GM23338 (cell line): ENCODE measurements around the gene GRIA2. TPM values are rescaled to one million over a fixed set of nuclear protein-coding genes. Genes with fewer than 3 reads are reported as not detected.
"Not testable (repeated sequence)": the region's sequence is repeated elsewhere in the genome, so short reads cannot be mapped to it uniquely, and the experiment has no call there.

Experiments
- ATAC-seq: fragments of 200-7000 bp; cut with Tn5 transposase; 3 replicates; pipeline ENCODE4 v1.9.1; 2020
- DNase-seq: peaks from one replicate; pipeline ENCODE4 v3.0.0-alpha.2; 2015; ENCODE audit warnings: low spot score
- H2AFZ ChIP-seq: fragments of 200-600 bp; sonication (generic); 2 replicates; pipeline ENCODE4 v1.8.0; 2016; ENCODE audit warnings: antibody characterized with exemption, mild to moderate bottlenecking, moderate library complexity
- H3F3A ChIP-seq: fragments of 200-600 bp; sonication (generic); replicated peaks from 2 replicates; pipeline ENCODE4 v1.8.0; 2017; ENCODE audit warnings: antibody characterized with exemption, mixed run types, low read depth
- H3K27ac ChIP-seq: fragments of 200-600 bp; sonication (generic); 2 replicates; pipeline ENCODE4 v1.6.1; 2016; ENCODE audit warnings: low read depth
- H3K27me3 ChIP-seq: fragments of 200-600 bp; sonication (generic); 2 replicates; pipeline ENCODE4 v1.8.0; 2016; ENCODE audit warnings: mild to moderate bottlenecking, mixed run types, moderate library complexity; ENCODE audit not compliant: insufficient read depth
- H3K36me3 ChIP-seq: fragments of 200-600 bp; sonication (generic); 2 replicates; pipeline ENCODE4 v1.8.0; 2016; ENCODE audit warnings: mild to moderate bottlenecking; ENCODE audit not compliant: insufficient read depth
- H3K4me1 ChIP-seq: fragments of 200-600 bp; sonication (generic); 2 replicates; pipeline ENCODE4 v1.8.0; 2016; ENCODE audit warnings: mild to moderate bottlenecking, moderate library complexity; ENCODE audit not compliant: insufficient read depth
- H3K4me2 ChIP-seq: fragments of 200-600 bp; sonication (generic); 2 replicates; pipeline ENCODE4 v1.7.1; 2017; ENCODE audit warnings: mixed run types
- H3K4me3 ChIP-seq: fragments of 200-600 bp; sonication (generic); 2 replicates; pipeline ENCODE4 v1.6.1; 2016; ENCODE audit warnings: mixed run types
- H3K79me2 ChIP-seq: fragments of 200-600 bp; sonication (generic); replicated peaks from 2 replicates; pipeline ENCODE4 v1.8.0; 2017; ENCODE audit warnings: mild to moderate bottlenecking; ENCODE audit not compliant: insufficient read depth
- H3K9me2 ChIP-seq: fragments of 200-600 bp; sonication (generic); 2 replicates; pipeline ENCODE4 v1.8.0; 2017; ENCODE audit not compliant: insufficient read depth
- H4K20me1 ChIP-seq: fragments of 200-600 bp; sonication (generic); replicated peaks from 2 replicates; pipeline ENCODE4 v1.8.0; 2017; ENCODE audit warnings: mild to moderate bottlenecking; ENCODE audit not compliant: insufficient read depth
- H3K27ac Mint-ChIP-seq: 2 replicates; pipeline ENCODE4 v1.8.0; 2020; ENCODE audit warnings: inconsistent platforms, mild to moderate bottlenecking, moderate library complexity, mixed read lengths
- H3K27me3 Mint-ChIP-seq: 3 replicates; pipeline ENCODE4 v1.8.0; 2022; ENCODE audit warnings: low read depth, mild to moderate bottlenecking, moderate library complexity, mixed read lengths, inconsistent platforms; ENCODE audit not compliant: insufficient read depth, poor library complexity
- H3K36me3 Mint-ChIP-seq: 3 replicates; pipeline ENCODE4 v1.8.0; 2021; ENCODE audit warnings: low read depth, mild to moderate bottlenecking, inconsistent platforms, moderate library complexity, mixed read lengths
- H3K4me1 Mint-ChIP-seq: 3 replicates; pipeline ENCODE4 v1.8.0; 2020; ENCODE audit warnings: mild to moderate bottlenecking, inconsistent platforms, mixed read lengths
- H3K4me3 Mint-ChIP-seq: 3 replicates; pipeline ENCODE4 v1.8.0; 2021; ENCODE audit warnings: moderate library complexity, mild to moderate bottlenecking, inconsistent platforms, mixed read lengths
- H3K9me3 Mint-ChIP-seq: 3 replicates; pipeline ENCODE4 v1.8.0; 2020; ENCODE audit warnings: moderate library complexity, mild to moderate bottlenecking, inconsistent platforms, mixed read lengths
- CTCF ChIP-seq, 2 experiments: fragments of 200-600 bp in 1 of 2; sonication (generic) in 1 of 2; conservative IDR thresholded peaks; 2 replicates each; pipeline versions ENCODE4 v1.5.1 to v1.6.1; 2016 to 2017; ENCODE audit warnings: antibody characterized with exemption in 2 of 2, low read depth in 2 of 2, mild to moderate bottlenecking in 2 of 2, moderate library complexity in 1 of 2
- JUNB ChIP-seq: IDR thresholded peaks from one replicate; pipeline ENCODE4 v1.6.1; 2016; ENCODE audit warnings: antibody characterized with exemption; ENCODE audit not compliant: unreplicated experiment
- REST ChIP-seq: IDR thresholded peaks from one replicate; pipeline ENCODE4 v1.6.1; 2018; ENCODE audit warnings: antibody characterized with exemption; ENCODE audit not compliant: unreplicated experiment
- STAT1 ChIP-seq: IDR thresholded peaks from one replicate; pipeline ENCODE4 v1.6.1; 2016; ENCODE audit warnings: antibody characterized with exemption; ENCODE audit not compliant: unreplicated experiment
- long read RNA-seq: library from polyadenylated mRNA; unstranded; transcript quantifications from one replicate; pipeline ENCODE4 v2.0.0, GENCODE V29; 2020; ENCODE audit not compliant: unreplicated experiment
- polyA plus RNA-seq: library from polyadenylated mRNA; unstranded; fragments of >200 nt; fragmentation: Nextera tagmentation; extraction: Ambion mirVana; gene quantifications from 2 replicates; pipeline ENCODE4 v1.2.1, GENCODE V29; 2016
- total RNA-seq: library from RNA; depleted of rRNA; stranded (reverse); fragments of >200 nt; shearing (Covaris generic); gene quantifications from 2 replicates; pipeline ENCODE4 v1.2.3, GENCODE V29; 2014; rRNA removed

Gene GRIA2
- not detected in 2 replicates for total RNA-seq
- 0.19 TPM in 1 of 2 replicates, not detected in the other for polyA plus RNA-seq
- long read RNA-seq: 0 reads

GRCh38 chr4:157220371-157220881, at the start of gene GRIA2:
Gene GRIA2 (plus strand): TSS chr4:157220728. CDS start chr4:157221043, 315 bp downstream.
- DNase-seq: peak; percentile 78
- peak; percentile 97 for TF ChIP-seq REST
- no peak for TF ChIP-seq STAT1
- H3K79me2 ChIP-seq: no peaks in the 10 kb centered on the region
- peaks cover 18% of the 10 kb centered on the region for H3K4me1 ChIP-seq
- no peaks in the 10 kb centered on the region for H3K9me2 ChIP-seq
- H3K36me3 ChIP-seq: no peaks in the 10 kb centered on the region
- Mint-ChIP-seq H3K4me1 (peaks cover 12% of the 10 kb centered on the region), H3K36me3 (no peaks in the 10 kb centered on the region), H3K4me3 (peak within 1 kb of the TSS; percentile 86), H3K9me3 (no peaks in the 10 kb centered on the region), H3K27ac (no peak within 1 kb of the TSS), H3K27me3 (peaks cover 45% of the 10 kb centered on the region)
- peak; percentile 83 for ATAC-seq
- peak within 1 kb of the TSS; percentile 88 for H3K4me2 ChIP-seq
- peaks cover 7% of the 10 kb centered on the region for H4K20me1 ChIP-seq
- H3K27ac ChIP-seq: no peak within 1 kb of the TSS
- H3K27me3 ChIP-seq: peaks cover 70% of the 10 kb centered on the region
- H3F3A ChIP-seq: no peaks in the 10 kb centered on the region
- peak within 1 kb of the TSS; percentile 100 for H2AFZ ChIP-seq
- peak within 1 kb of the TSS; percentile 77 for H3K4me3 ChIP-seq

- H3K27ac Mint-ChIP-seq: no peak overlapping the region
- H3K4me1 Mint-ChIP-seq: 0 out of 3 replicates have a peak, but pooled peaks cover 3% of the 10 kb centered on the region
- H3K27me3 Mint-ChIP-seq: no peaks in the 10 kb centered on the region
- no peak overlapping the region for H3K4me3 Mint-ChIP-seq
- ATAC-seq: no peak
- Histone ChIP-seq H2AFZ (no peak overlapping the region), H3K4me1 (no peaks in the 10 kb centered on the region), H3K27ac (no peak overlapping the region), H3K4me3 (no peak overlapping the region), H3K79me2 (no peaks in the 10 kb centered on the region), H3K36me3 (no peaks in the 10 kb centered on the region), H3F3A (no peaks in the 10 kb centered on the region), H3K9me2 (no peaks in the 10 kb centered on the region), H4K20me1 (no peaks in the 10 kb centered on the region), H3K27me3 (no peaks in the 10 kb centered on the region), H3K4me2 (no peak overlapping the region)
- no peaks in the 10 kb centered on the region for H3K36me3 Mint-ChIP-seq
- no peak for DNase-seq
- H3K9me3 Mint-ChIP-seq: peaks cover 4% of the 10 kb centered on the region; the same call in 2 of the 3 replicates
- TF ChIP-seq JUNB (no peak), CTCF (conservative IDR thresholded peaks at IDR 0.05; ENCODE audit: low read depth in 2 of 2) (peak; percentile 44 to 45; a peak in 3 of 4 replicates)
Measured at GRCh38 chr4:157172011-157172410, 48.5 kb upstream of the GRIA2 start.

GRCh38 chr4:157180268-157180667, 40.3 kb upstream of the GRIA2 start:
- not testable (repeated sequence) for H3K36me3 Mint-ChIP-seq, H3K79me2 ChIP-seq, H3K27ac ChIP-seq, H3K36me3 ChIP-seq, H3K27ac Mint-ChIP-seq, H3K27me3 ChIP-seq, H3K9me2 ChIP-seq, ATAC-seq, H3K4me2 ChIP-seq, H3K4me3 Mint-ChIP-seq, H3F3A ChIP-seq, H3K4me1 Mint-ChIP-seq, H2AFZ ChIP-seq, DNase-seq, H3K27me3 Mint-ChIP-seq, H3K4me3 ChIP-seq, H3K4me1 ChIP-seq, H4K20me1 ChIP-seq
- H3K9me3 Mint-ChIP-seq: peaks cover 13% of the 10 kb centered on the region; the same call in 2 of the 3 replicates
